HG02840 (cell line): Measurements from ENCODE around the gene OTOGL.
"Not testable (repeated sequence)": the region's sequence is repeated elsewhere in the genome, so short reads cannot be mapped to it uniquely, and the experiment has no call there.

Experiments
- ATAC-seq: cut with Tn5 transposase; IDR thresholded peaks from one replicate; pipeline ENCODE4 v1.9.1; 2021; ENCODE audit warnings: mild to moderate bottlenecking, moderate library complexity, moderate number of reproducible peaks; ENCODE audit not compliant: unreplicated experiment, low FRiP score

The OTOGL gene

DNA sequence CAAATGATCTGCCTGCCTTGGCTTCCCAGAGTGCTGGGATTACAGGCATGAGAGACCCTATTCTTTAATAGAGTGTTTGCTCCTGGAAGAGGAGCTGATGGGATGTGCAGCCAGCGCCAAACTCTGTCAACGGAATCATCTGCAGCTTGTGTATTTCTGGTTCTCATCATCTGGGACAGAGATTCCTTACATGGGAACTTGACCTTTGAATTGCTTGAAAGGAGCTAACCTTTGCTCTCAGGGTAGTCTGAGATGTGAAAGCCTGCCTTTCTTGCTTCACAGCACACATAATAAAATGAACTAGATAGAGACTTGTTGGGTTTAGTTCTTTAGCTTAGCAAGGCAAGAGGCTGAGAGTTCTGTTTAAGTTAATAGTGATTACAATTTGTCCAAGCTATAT, 120.0 kb downstream of the OTOGL start:
- ATAC-seq = no peak

DNA sequence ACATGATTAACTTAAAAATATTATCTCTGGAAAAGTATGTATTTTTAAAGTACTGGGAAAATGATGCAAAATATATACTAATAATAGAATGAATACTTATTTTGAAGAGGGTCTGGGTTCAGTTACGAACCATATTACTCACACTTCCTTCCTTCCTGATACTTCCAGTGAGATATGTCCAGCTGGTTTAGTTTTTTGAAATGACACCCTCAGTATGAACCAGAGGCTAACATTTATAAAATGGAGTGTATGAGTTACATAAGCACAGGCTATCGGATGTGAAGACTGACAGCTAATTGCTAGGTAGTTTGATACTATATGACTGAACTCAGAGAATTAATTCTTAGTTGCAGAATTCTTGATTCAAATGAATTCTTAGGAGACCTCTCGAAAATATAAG, 122.9 kb downstream of the OTOGL start:
- no peak for ATAC-seq

- no peak for ATAC-seq
These were observed 127.2 kb downstream of the OTOGL start for GRCh38 chr12:80226576-80226975.

DNA sequence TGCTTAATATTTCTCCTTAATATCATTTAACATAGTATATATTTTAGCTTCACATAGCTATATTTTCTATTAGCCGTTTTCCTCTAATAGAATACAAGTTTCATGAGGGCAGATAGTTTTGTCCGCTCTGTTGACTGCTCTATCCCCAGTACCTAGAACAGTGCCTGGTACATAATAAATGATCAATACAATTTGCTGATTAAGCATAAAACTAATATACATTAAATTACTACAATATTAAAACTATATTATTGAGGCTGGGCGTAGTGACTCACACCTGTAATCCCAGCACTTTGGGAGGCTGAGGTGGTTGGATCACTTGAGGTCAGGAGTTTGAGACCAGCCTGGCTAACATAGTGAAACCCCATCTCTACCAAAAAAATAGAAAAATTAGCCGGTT, 128.6 kb downstream of the OTOGL start:
- not testable (repeated sequence) for ATAC-seq

DNA sequence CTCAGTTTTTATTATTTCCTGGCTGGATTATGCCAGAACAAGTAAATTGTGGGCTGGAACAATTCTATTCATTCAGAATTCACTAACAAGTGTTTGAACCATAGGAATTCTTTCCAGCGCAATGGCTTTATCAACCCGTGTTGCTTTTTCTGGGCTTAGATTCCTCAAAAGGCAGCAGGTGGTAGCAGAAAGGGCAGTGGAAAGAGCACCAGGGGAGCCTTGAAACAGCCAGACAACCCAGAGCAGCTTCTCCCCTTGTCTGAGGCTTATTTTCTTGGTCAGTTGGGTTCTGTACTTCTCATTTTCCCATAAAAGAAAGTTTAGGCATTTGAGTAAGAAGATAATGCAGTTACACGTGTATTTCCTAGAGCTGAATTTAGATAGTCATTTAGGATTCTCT, 130.7 kb downstream of the OTOGL start:
- ATAC-seq = no peak

DNA sequence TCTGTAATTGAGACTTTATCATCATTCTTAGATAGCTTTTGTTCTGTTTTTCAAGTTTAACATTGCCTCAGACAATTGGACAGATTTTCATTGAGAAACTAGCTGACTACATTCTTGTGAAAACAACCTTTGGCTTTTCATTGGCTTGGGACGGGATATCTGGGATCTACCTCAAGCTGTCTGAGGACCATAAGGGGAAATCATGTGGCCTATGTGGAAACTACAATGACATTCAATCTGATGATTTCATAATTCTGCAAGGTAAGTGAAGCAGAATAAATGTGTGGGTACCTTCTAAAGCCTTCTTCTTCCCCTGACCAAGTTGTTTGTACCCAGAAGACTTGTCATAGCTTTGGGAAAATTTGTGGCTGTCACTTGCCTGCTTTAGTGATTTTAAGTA, 133.5 kb downstream of the OTOGL start:
- no peak for ATAC-seq

DNA sequence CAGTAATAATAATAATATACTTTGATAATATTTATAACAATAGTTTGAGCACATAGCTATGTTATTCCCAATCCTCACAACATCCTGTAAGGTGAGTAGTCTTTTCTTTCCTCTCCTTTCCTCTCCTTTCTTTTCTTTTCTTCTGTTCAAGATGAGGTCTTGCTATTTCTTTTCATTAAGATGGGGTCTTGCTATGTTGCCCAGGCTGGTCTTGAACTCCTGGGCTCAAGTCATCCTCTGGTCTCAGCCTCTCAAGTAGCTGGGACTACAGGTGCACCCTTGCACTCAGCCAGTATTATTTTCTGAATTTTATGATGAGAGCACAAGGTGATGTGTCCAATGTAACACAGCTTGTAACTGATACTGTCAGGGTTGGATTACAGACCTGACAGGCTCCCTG, 134.6 kb downstream of the OTOGL start:
- no peak for ATAC-seq

- ATAC-seq = no peak
These were observed 135.3 kb downstream of the OTOGL start for GRCh38 chr12:80234667-80235066.

DNA sequence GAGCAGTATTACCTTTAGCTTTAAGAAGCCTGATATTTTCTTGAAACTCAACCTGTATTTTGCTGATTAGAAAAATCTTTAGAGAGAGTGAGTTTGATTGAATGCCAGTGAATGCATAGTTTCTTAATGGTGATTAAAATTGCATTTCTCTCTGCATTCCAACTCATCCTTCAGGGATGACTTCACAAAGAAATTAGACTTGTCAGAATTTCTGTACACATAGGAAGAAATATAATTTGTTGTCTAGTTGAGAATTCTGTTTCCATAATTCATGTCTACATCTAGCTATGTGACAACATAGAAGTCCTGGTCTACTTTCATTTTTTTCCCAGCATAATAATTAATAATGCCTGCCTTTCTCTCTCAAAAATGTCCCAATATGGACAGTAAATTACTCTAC, 136.6 kb downstream of the OTOGL start:
- no peak for ATAC-seq

- ATAC-seq = no peak
These were observed 140.5 kb downstream of the OTOGL start for GRCh38 chr12:80239867-80240266.

- no peak for ATAC-seq
These were observed 142.4 kb downstream of the OTOGL start for GRCh38 chr12:80241576-80242273.

- no peak for ATAC-seq
These were observed 143.0 kb downstream of the OTOGL start for GRCh38 chr12:80242321-80242720.

DNA sequence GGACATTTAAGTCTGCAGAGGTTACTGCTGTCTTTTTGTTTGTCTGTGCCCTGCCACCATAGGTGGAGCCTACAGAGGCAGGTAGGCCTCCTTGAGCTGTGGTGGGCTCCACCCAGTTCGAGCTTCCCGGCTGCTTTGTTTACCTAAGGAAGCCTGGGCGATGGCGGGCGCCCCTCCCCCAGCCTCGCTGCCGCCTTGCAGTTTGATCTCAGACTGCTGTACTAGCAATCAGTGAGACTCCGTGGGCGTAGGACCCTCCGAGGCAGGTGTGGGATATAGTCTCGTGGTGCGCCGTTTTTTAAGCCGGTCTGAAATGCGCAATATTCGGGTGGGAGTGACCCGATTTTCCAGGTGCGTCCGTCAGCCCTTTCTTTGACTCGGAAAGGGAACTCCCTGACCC, 150.2 kb downstream of the OTOGL start:
- ATAC-seq = not testable (repeated sequence)

GRCh38 chr12:80257920-80258319, 158.6 kb downstream of the OTOGL start:
- ATAC-seq = no peak

DNA sequence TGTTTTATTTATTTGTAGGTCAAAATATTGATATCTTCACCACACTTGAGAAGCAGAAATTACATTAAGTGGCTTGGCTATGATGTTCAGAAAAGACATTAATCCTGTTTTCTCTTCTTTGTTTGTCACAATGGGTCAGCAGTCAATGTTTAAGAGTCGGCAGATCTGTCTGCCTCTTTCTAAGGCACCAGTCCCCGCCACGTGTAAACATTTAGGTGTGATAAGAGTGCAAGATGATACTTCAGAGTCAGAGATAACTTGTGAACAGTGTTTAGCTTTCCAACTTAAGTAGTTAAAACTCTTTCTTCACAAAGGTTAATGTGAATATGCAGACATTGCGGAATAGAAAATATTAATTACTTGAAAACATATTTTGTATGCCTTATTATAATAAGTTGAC, 160.9 kb downstream of the OTOGL start:
- ATAC-seq = no peak

DNA sequence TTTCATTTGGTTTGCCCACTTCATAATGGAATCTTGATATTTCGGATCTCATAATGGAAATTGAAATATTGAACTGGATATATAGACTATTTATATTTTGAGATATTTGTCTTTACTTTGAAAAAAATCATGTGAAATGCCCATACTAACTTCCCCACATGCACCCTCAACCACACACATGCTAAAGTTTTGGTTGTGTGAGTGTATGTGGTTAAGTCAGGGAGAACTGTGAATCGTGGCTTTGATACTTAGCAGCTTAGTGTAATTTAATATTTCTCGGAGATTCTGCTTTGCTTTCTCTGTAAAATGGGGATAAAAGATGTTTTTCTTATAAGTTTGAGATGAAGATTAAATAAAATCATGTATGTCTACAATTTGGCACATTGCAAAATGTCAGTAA, 162.1 kb downstream of the OTOGL start:
- ATAC-seq = no peak

- ATAC-seq = no peak
These were observed 163.0 kb downstream of the OTOGL start for GRCh38 chr12:80262346-80262745.

DNA sequence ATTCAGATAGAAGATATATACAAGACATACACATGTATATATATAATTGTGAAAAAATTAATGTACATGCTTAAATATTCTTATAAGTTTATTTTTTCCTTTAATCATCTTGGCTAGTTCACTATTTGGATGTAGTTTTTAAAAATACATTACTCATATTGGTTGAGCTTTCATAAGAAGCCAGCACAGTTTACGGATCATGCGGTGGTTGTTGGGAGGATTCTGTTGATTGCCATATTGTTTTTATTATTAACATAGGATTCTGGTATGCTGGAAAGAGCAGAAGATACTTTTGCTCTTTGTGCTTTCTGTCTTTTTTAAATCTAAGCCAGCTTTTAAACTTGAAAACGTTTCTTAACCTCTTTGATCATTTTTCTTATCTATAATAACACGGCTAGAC, 163.4 kb downstream of the OTOGL start:
- no peak for ATAC-seq

DNA sequence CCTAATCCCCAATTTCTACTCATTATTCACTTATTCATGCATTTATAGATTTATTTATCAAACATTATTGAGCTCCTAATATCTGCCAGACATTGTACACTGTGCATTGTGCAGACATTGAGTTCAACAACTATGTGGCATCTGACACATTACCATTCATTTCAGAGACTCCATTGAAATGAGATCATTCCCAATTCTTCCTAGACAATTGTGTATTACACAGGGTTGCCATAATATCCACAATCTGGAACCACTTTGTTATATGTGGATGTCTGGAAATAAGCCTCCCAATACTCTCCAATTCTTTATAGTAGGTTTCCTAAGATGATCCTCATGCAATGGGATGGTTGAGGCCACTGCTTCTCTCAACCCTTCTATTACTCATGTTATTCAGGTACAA, 165.0 kb downstream of the OTOGL start:
- no peak for ATAC-seq

GRCh38 chr12:80264891-80265290, 165.6 kb downstream of the OTOGL start:
- no peak for ATAC-seq

GRCh38 chr12:80268924-80269749, 169.8 kb downstream of the OTOGL start:
- no peak for ATAC-seq
